ENCODE results near the gene PGRMC2.
"Not testable (repeated sequence)": the region's sequence is repeated elsewhere in the genome, so short reads cannot be mapped to it uniquely, and the experiment has no call there.

- TF ChIP-seq POLR2A (IDR thresholded peaks at IDR 0.05; ENCODE audit: low read depth, low read length); RCOR1 (IDR thresholded peaks at IDR 0.05; ENCODE audit: insufficient replicate concordance, low read length); CTCF (conservative IDR thresholded peaks at IDR 0.05; ENCODE audit: low read depth, low read length): not testable (repeated sequence)
These were observed 20.4 kb downstream of the PGRMC2 start for GRCh38 chr4:128267171-128267570.

Data from IMR-90 (cell line).